PC-3 (cell line): Measurements from ENCODE around the gene SPATA20. TPM values are rescaled to one million over a fixed set of nuclear protein-coding genes. Genes with fewer than 3 reads are reported as not detected.

ENCODE experiments used
- ATAC-seq: fragments of 200-7000 bp; cut with Tn5 transposase; 2 replicates; pipeline ENCODE4 v1.9.1; 2020; ENCODE audit warnings: mild to moderate bottlenecking, moderate library complexity
- BruUV-seq: library from RNA; stranded (reverse); fragments of 400-500 nt; replicated peaks from 2 replicates; lab custom pipeline; 2021; lab: Mats Ljungman, UMichigan
- CTCF ChIA-PET: fragments of 300-600 bp; sonication (Branson Sonifier 250); formaldehyde crosslinking; loops from one replicate; lab custom pipeline; 2022; ENCODE audit warnings: antibody characterized with exemption; lab: Charles Lee
- POLR2A ChIA-PET: fragments of 300-600 bp; sonication (Branson Sonifier 250); formaldehyde crosslinking; loops from one replicate; lab custom pipeline; 2022; ENCODE audit warnings: antibody characterized with exemption; ENCODE audit not compliant: unreplicated experiment; lab: Charles Lee
- DNase-seq: peaks from one replicate; pipeline ENCODE4 v3.0.0-alpha.2; 2015
- H2AFZ ChIP-seq: fragments of 300-600 bp; sonication (generic); 2 replicates; pipeline ENCODE4 v1.6.0; 2016; ENCODE audit warnings: antibody characterized with exemption, low read length
- H3F3A ChIP-seq: fragments of 300-600 bp; sonication (generic); one replicate; pipeline ENCODE4 v1.6.0; 2017; ENCODE audit warnings: antibody characterized with exemption, low read length, control low read depth, mild to moderate bottlenecking; ENCODE audit not compliant: unreplicated experiment
- H3K27ac ChIP-seq: fragments of 300-600 bp; sonication (generic); 2 replicates; pipeline ENCODE4 v1.5.1; 2016; ENCODE audit warnings: mild to moderate bottlenecking, low read length
- H3K27me3 ChIP-seq: fragments of 300-600 bp; sonication (generic); 2 replicates; pipeline ENCODE4 v1.6.1; 2016; ENCODE audit warnings: low read length, mixed read lengths
- H3K36me3 ChIP-seq: fragments of 300-600 bp; sonication (generic); 2 replicates; pipeline ENCODE4 v1.6.1; 2016; ENCODE audit warnings: low read depth, mixed run types, low read length, mixed read lengths
- H3K4me1 ChIP-seq: fragments of 300-600 bp; sonication (generic); 2 replicates; pipeline ENCODE4 v1.5.1; 2016; ENCODE audit warnings: low read length; ENCODE audit not compliant: insufficient read depth
- H3K4me2 ChIP-seq: fragments of 300-600 bp; sonication (generic); 2 replicates; pipeline ENCODE4 v1.6.0; 2016; ENCODE audit warnings: low read length
- H3K4me3 ChIP-seq: fragments of 300-600 bp; sonication (generic); 2 replicates; pipeline ENCODE4 v1.5.1; 2016; ENCODE audit warnings: mild to moderate bottlenecking, low read length, mixed read lengths
- H3K79me2 ChIP-seq: fragments of 300-600 bp; sonication (generic); 2 replicates; pipeline ENCODE4 v1.6.1; 2017; ENCODE audit warnings: low read length, mixed read lengths
- H3K9ac ChIP-seq: fragments of 300-600 bp; sonication (generic); 2 replicates; pipeline ENCODE4 v1.6.0; 2016; ENCODE audit warnings: mild to moderate bottlenecking, low read length
- H3K9me2 ChIP-seq: fragments of 300-600 bp; sonication (generic); replicated peaks from 2 replicates; pipeline ENCODE4 v1.6.1; 2016; ENCODE audit warnings: mixed run types, low read length, mixed read lengths
- H3K9me3 ChIP-seq: fragments of 300-600 bp; sonication (generic); 2 replicates; pipeline ENCODE4 v1.6.1; 2016; ENCODE audit warnings: low read length, mixed read lengths
- H4K20me1 ChIP-seq: fragments of 300-600 bp; sonication (generic); 2 replicates; pipeline ENCODE4 v1.6.1; 2016; ENCODE audit warnings: low read length, mixed read lengths
- EZH2 ChIP-seq: fragments of 300-600 bp; sonication (generic); IDR thresholded peaks from one replicate; pipeline ENCODE4 v1.6.1; 2017; ENCODE audit warnings: antibody characterized with exemption, mild to moderate bottlenecking, low read length; ENCODE audit not compliant: unreplicated experiment
- EZH2phosphoT487 ChIP-seq: fragments of 300-600 bp; sonication (generic); IDR thresholded peaks from 2 replicates; pipeline ENCODE4 v1.6.1; 2018; ENCODE audit warnings: mild to moderate bottlenecking, antibody characterized with exemption, low read length, borderline replicate concordance
- intact Hi-C: fragments of 100-400 bp; cut with micrococcal nuclease; formaldehyde crosslinking; loops from 2 replicates; pipeline ENCODE4 v1.9.0; 2023
- total RNA-seq: library from RNA; depleted of rRNA; stranded (reverse); fragments of >200 nt; gene quantifications from 2 replicates; pipeline ENCODE4 v1.2.3, GENCODE V29; 2014
- TF ChIP-seq, protein P1 (sequence below): fragments of 300-600 bp; sonication (generic); conservative IDR thresholded peaks from 2 replicates; pipeline ENCODE4 v1.5.1; 2017; ENCODE audit warnings: antibody characterized with exemption, low read depth, mild to moderate bottlenecking, low read length

SPATA20 gene
- total RNA-seq, 1 experiment from 2014 or later = 115 TPM

- BruUV-seq = no TSS peak
- POLR2A ChIA-PET = no interaction called here
- H3K27ac ChIP-seq = no peak overlapping the region
- H3F3A ChIP-seq = no peaks in the 10 kb centered on the region
- TF ChIP-seq, protein P1, sequence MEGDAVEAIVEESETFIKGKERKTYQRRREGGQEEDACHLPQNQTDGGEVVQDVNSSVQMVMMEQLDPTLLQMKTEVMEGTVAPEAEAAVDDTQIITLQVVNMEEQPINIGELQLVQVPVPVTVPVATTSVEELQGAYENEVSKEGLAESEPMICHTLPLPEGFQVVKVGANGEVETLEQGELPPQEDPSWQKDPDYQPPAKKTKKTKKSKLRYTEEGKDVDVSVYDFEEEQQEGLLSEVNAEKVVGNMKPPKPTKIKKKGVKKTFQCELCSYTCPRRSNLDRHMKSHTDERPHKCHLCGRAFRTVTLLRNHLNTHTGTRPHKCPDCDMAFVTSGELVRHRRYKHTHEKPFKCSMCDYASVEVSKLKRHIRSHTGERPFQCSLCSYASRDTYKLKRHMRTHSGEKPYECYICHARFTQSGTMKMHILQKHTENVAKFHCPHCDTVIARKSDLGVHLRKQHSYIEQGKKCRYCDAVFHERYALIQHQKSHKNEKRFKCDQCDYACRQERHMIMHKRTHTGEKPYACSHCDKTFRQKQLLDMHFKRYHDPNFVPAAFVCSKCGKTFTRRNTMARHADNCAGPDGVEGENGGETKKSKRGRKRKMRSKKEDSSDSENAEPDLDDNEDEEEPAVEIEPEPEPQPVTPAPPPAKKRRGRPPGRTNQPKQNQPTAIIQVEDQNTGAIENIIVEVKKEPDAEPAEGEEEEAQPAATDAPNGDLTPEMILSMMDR = no peak
- TF ChIP-seq EZH2phosphoT487 = no peak
- TF ChIP-seq EZH2 = no peak
- ATAC-seq (no peak), DNase-seq (no peak)
- intact Hi-C loops = no loop called here
- no peak overlapping the region for H2AFZ ChIP-seq
- no peaks in the 10 kb centered on the region for H3K9me2 ChIP-seq
- no peak overlapping the region for H3K4me3 ChIP-seq
- H3K36me3 ChIP-seq = no peaks in the 10 kb centered on the region
- H3K9me3 ChIP-seq = no peaks in the 10 kb centered on the region
- CTCF ChIA-PET = interaction anchor here (0.6 kb wide), 1 partner anchor 35 kb away, joined by 3 read pairs; no protein-coding TSS in a partner anchor
- H3K79me2 ChIP-seq = no peaks in the 10 kb centered on the region
- H4K20me1 ChIP-seq = no peaks in the 10 kb centered on the region
- H3K27me3 ChIP-seq = no peaks in the 10 kb centered on the region
- no peak overlapping the region for H3K9ac ChIP-seq
- no peak overlapping the region for H3K4me2 ChIP-seq
- H3K4me1 ChIP-seq = no peaks in the 10 kb centered on the region
Observed at GRCh38 chr17:50596191-50597037, 49.4 kb downstream of the SPATA20 start.

- no peak overlapping the region for H3K4me2 ChIP-seq
- intact Hi-C loops = no loop called here
- no TSS peak for BruUV-seq
- no peak for DNase-seq
- CTCF ChIA-PET = no interaction called here
- POLR2A ChIA-PET = no interaction called here
- no peak overlapping the region for H3K27ac ChIP-seq
- no peaks in the 10 kb centered on the region for H3K9me2 ChIP-seq
- TF ChIP-seq EZH2 (no peak), EZH2phosphoT487 (no peak)
- TF ChIP-seq, protein P1 = no peak
- H3K9me3 ChIP-seq = no peaks in the 10 kb centered on the region
- no peaks in the 10 kb centered on the region for H3F3A ChIP-seq
- no peak overlapping the region for H3K9ac ChIP-seq
- no peak overlapping the region for H2AFZ ChIP-seq
- H4K20me1 ChIP-seq = no peaks in the 10 kb centered on the region
- ATAC-seq = no peak
- no peaks in the 10 kb centered on the region for H3K4me1 ChIP-seq
- H3K36me3 ChIP-seq = no peaks in the 10 kb centered on the region
- no peaks in the 10 kb centered on the region for H3K79me2 ChIP-seq
- no peak overlapping the region for H3K4me3 ChIP-seq
- no peaks in the 10 kb centered on the region for H3K27me3 ChIP-seq
Observed at GRCh38 chr17:50598487-50598886, 51.5 kb downstream of the SPATA20 start.

DNA sequence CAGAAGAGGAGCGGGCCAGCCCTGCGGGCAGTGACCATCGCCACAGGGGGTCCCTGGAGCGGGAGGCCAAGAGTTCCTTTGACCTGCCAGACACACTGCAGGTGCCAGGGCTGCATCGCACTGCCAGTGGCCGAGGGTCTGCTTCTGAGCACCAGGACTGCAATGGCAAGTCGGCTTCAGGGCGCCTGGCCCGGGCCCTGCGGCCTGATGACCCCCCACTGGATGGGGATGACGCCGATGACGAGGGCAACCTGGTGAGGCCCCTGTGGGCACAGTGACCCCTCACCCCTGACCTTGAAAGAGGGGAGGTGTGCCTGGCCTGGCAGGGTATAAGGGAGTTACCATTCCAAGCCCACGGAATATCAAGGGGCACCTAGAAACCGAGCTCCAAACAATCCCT is 52.6 kb downstream of the SPATA20 start:
- DNase-seq = no peak
- no peak overlapping the region for H2AFZ ChIP-seq
- ATAC-seq = no peak
- no peak overlapping the region for H3K4me3 ChIP-seq
- no peak overlapping the region for H3K4me2 ChIP-seq
- no peaks in the 10 kb centered on the region for H3K4me1 ChIP-seq
- no peaks in the 10 kb centered on the region for H3K36me3 ChIP-seq
- no peaks in the 10 kb centered on the region for H3K9me2 ChIP-seq
- no peak overlapping the region for H3K9ac ChIP-seq
- H3K9me3 ChIP-seq = no peaks in the 10 kb centered on the region
- no peak overlapping the region for H3K27ac ChIP-seq
- no peaks in the 10 kb centered on the region for H3K27me3 ChIP-seq
- TF ChIP-seq EZH2phosphoT487 = no peak
- TF ChIP-seq, protein P1 = no peak
- TF ChIP-seq EZH2 = no peak
- POLR2A ChIA-PET = no interaction called here
- no peaks in the 10 kb centered on the region for H4K20me1 ChIP-seq
- no TSS peak for BruUV-seq
- intact Hi-C loops = no loop called here
- H3F3A ChIP-seq = no peaks in the 10 kb centered on the region
- no peaks in the 10 kb centered on the region for H3K79me2 ChIP-seq
- CTCF ChIA-PET = no interaction called here
